Measurements from ENCODE around the gene C1R. TPM values are rescaled to one million over a fixed set of nuclear protein-coding genes. Genes with fewer than 3 reads are reported as not detected.
"Not testable (repeated sequence)": the region's sequence is repeated elsewhere in the genome, so short reads cannot be mapped to it uniquely, and the experiment has no call there.

The C1R gene
- total RNA-seq, 1 experiment from 2014 or later: 19.0 TPM

GRCh38 chr12:7058850-7059395, 33.3 kb downstream of the C1R start:
- in situ Hi-C loops (cut with HindIII; ENCODE audit: low pct_unique_long_range_greater_than_20kb, low sequenced_read_pairs): no loop called here
- no peak for DNase-seq (ENCODE audit: low read depth)

GRCh38 chr12:7058163-7058845, 33.9 kb downstream of the C1R start:
- in situ Hi-C loops (cut with HindIII; ENCODE audit: low pct_unique_long_range_greater_than_20kb, low sequenced_read_pairs): no loop called here
- DNase-seq (ENCODE audit: low read depth): no peak

DNA sequence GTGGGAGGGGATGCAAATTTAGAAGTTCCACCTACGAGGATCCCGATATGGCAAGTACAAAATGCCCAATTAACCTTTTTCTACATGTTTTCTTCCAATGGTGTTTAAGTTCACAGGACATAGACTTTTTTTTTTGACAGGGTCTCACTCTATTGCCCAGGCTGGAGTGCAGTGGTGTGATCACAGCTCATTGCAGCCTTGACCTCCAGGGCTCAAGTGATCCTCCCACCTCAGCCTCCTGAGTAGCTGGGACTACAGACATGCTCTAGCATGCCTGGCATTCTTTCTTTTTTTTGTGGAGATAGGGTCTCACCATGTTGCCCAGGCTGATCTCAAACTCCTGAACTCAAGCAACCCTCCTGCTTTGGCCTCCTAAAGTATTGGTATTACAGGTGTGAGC, 36.5 kb downstream of the C1R start:
- DNase-seq (ENCODE audit: low read depth); in situ Hi-C loops (cut with HindIII; ENCODE audit: low pct_unique_long_range_greater_than_20kb, low sequenced_read_pairs): not testable (repeated sequence)

DNA sequence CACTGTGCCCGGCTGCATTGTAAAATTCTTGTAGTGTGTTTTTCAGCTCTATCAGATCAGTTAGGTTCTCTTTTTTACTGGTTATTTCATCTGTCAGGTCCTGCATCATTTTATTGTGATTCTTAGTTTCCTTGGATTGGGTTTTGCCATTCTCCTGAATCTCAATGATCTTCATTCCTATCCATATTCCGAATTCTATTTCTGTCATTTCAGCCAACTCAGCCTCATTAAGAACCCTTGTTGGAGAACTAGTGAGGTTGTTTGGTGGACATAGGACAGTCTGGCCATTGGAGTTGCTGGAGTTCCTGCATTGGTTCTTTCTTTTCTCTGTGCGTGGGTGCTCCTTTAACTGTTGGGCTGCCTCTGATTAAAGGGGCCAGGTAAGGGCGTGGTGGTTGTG, 37.3 kb downstream of the C1R start:
- DNase-seq (ENCODE audit: low read depth): no peak
- in situ Hi-C loops (cut with HindIII; ENCODE audit: low pct_unique_long_range_greater_than_20kb, low sequenced_read_pairs): no loop called here

GRCh38 chr12:7049973-7050372, 42.3 kb downstream of the C1R start:
- DNase-seq (ENCODE audit: low read depth); in situ Hi-C loops (cut with HindIII; ENCODE audit: low pct_unique_long_range_greater_than_20kb, low sequenced_read_pairs): not testable (repeated sequence)

- DNase-seq (ENCODE audit: low read depth); in situ Hi-C loops (cut with HindIII; ENCODE audit: low pct_unique_long_range_greater_than_20kb, low sequenced_read_pairs): not testable (repeated sequence)
Observed at GRCh38 chr12:7049445-7049951, 42.7 kb downstream of the C1R start.

- in situ Hi-C loops (cut with HindIII; ENCODE audit: low pct_unique_long_range_greater_than_20kb, low sequenced_read_pairs): no loop called here
- DNase-seq (ENCODE audit: low read depth): no peak
Observed at GRCh38 chr12:7047306-7047705, 44.9 kb downstream of the C1R start.

DNA sequence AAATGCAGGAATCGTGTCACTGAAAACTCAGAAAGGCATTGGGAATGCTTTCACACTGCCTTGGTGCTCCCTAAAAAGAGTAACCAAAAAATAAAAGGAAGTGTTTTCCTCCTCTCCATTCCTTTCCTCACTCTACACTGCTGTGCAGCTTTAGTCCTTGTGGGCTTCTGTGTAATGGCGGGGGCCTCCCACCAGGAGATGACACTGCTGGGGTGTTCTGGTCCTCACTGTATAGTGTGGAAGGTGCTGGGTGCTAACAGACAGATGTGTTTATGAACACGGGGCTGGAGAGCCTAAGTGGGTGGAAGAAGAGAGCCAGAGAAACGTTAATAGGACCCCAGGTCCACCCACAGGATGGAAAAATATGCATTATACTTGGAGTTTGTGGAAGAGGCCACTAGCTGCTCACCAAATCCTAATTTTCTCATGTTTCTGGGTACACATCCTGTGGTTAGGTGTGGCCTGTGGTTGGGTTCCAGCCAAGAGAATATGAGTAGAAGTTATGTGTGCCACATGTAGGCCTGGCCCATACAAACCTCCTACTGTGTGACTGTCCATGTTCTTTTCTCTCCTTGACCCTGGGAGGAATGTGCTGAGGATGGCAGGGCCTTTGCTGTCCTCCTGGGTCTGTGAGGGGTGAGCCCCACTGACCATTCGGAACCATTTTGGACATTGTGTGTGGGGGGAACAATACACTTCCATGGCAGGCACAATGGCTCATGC, 45.7 kb downstream of the C1R start:
- in situ Hi-C loops (cut with HindIII; ENCODE audit: low pct_unique_long_range_greater_than_20kb, low sequenced_read_pairs): no loop called here
- no peak for DNase-seq (ENCODE audit: low read depth)

DNA sequence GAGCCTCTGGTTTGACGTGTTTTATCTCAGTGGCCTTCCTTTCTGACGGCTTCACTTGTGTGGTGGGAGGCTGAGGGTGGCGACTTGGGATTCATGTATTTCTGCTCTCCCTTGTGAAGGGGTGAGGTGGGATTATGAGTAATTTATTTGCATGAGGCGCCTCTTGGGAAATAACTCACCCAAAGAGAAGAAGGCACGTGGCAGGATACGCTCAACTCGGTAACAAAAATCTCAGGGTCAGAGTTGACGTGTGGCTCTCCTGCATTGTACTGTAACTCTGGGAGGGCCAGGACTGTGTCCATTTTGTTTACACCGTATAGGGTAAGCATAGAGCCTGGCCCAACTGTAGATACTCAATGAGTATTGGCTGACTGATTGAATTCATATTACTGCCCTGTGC, 46.3 kb downstream of the C1R start:
- no peak for DNase-seq (ENCODE audit: low read depth)
- in situ Hi-C loops (cut with HindIII; ENCODE audit: low pct_unique_long_range_greater_than_20kb, low sequenced_read_pairs): no loop called here

DNA sequence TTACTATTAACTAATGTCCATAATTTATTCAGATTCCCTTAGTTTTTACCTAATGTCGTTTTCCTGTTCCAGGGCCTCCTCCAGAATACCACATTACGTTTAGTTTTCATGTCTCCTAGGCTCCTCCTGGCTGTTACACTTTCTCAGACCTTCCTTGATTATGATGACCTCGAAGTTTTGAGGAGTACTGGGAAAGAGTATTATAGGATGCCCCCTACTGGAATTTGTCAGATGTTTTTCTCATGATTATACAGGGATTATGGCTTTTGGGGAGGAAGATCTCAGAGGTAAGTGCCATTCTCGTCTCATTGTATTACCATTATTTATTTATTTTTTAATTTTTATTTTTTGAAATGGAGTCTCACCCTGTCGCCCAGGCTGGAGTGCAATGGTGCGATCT, 49.4 kb downstream of the C1R start:
- in situ Hi-C loops (cut with HindIII; ENCODE audit: low pct_unique_long_range_greater_than_20kb, low sequenced_read_pairs): no loop called here
- DNase-seq (ENCODE audit: low read depth): peak; percentile 28

- in situ Hi-C loops (cut with HindIII; ENCODE audit: low pct_unique_long_range_greater_than_20kb, low sequenced_read_pairs): no loop called here
- no peak for DNase-seq (ENCODE audit: low read depth)
Observed at GRCh38 chr12:7039403-7039802, 52.8 kb downstream of the C1R start.

- DNase-seq (ENCODE audit: low read depth): no peak
- in situ Hi-C loops (cut with HindIII; ENCODE audit: low pct_unique_long_range_greater_than_20kb, low sequenced_read_pairs): no loop called here
Observed at GRCh38 chr12:7038591-7038990, 53.7 kb downstream of the C1R start.

- in situ Hi-C loops (cut with HindIII; ENCODE audit: low pct_unique_long_range_greater_than_20kb, low sequenced_read_pairs); DNase-seq (ENCODE audit: low read depth): not testable (repeated sequence)
Observed at GRCh38 chr12:7037411-7037810, 54.8 kb downstream of the C1R start.

- in situ Hi-C loops (cut with HindIII; ENCODE audit: low pct_unique_long_range_greater_than_20kb, low sequenced_read_pairs): no loop called here
- no peak for DNase-seq (ENCODE audit: low read depth)
Observed at GRCh38 chr12:7035463-7035862, 56.8 kb downstream of the C1R start.

GRCh38 chr12:7034464-7034863, 57.8 kb downstream of the C1R start:
- in situ Hi-C loops (cut with HindIII; ENCODE audit: low pct_unique_long_range_greater_than_20kb, low sequenced_read_pairs): no loop called here
- DNase-seq (ENCODE audit: low read depth): no peak

- in situ Hi-C loops (cut with HindIII; ENCODE audit: low pct_unique_long_range_greater_than_20kb, low sequenced_read_pairs): no loop called here
- DNase-seq (ENCODE audit: low read depth): no peak
Observed at GRCh38 chr12:7032990-7033389, 59.3 kb downstream of the C1R start.

DNA sequence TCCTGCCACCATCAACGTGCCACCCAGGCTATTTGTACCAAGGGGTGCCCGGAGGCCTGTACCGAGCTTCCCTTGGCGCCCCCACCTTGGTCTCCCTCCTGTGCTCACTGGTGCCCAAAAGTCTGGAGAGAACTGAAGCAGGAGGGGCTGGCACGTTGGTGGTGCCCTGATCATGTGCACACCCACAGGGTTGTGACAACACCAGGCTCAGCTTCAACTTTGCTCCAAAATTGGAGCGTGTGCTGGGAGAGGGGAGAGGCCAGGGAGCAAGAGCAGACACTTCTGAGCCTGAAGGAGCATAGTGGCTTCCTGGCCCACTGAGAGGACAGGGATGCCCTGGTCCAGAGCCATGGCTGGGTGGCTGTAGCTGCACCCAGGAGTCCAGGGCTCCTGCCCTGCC, 60.9 kb downstream of the C1R start:
- DNase-seq (ENCODE audit: low read depth): no peak
- in situ Hi-C loops (cut with HindIII; ENCODE audit: low pct_unique_long_range_greater_than_20kb, low sequenced_read_pairs): no loop called here
